Measurements from ENCODE around the gene DCTD.

DCTD gene

GRCh38 chr4:182866746-182867145 is 50.4 kb downstream of the DCTD start:
- no peak for DNase-seq

- DNase-seq = no peak
These were observed 53.7 kb downstream of the DCTD start for GRCh38 chr4:182863501-182863900.

- no peak for DNase-seq
These were observed 54.3 kb downstream of the DCTD start for GRCh38 chr4:182862921-182863320.

- no peak for DNase-seq
These were observed 54.9 kb downstream of the DCTD start for GRCh38 chr4:182862141-182862875.

- no peak for DNase-seq
These were observed 55.8 kb downstream of the DCTD start for GRCh38 chr4:182861346-182861745.

- no peak for DNase-seq
These were observed 57.5 kb downstream of the DCTD start for GRCh38 chr4:182859730-182860129.

GRCh38 chr4:182858711-182859110 is 58.5 kb downstream of the DCTD start:
- DNase-seq = no peak

- no peak for DNase-seq
These were observed 60.3 kb downstream of the DCTD start for GRCh38 chr4:182856862-182857261.

- DNase-seq = no peak
These were observed 61.3 kb downstream of the DCTD start for GRCh38 chr4:182855877-182856276.

- no peak for DNase-seq
These were observed 61.9 kb downstream of the DCTD start for GRCh38 chr4:182855312-182855711.

GRCh38 chr4:182854466-182854865 is 62.7 kb downstream of the DCTD start:
- no peak for DNase-seq

GRCh38 chr4:182853731-182854330 is 63.4 kb downstream of the DCTD start:
- DNase-seq = no peak

- no peak for DNase-seq
These were observed 68.5 kb downstream of the DCTD start for GRCh38 chr4:182848685-182849084.

- no peak for DNase-seq
These were observed 69.4 kb downstream of the DCTD start for GRCh38 chr4:182847576-182848450.

GRCh38 chr4:182846036-182846435 is 71.2 kb downstream of the DCTD start:
- DNase-seq = no peak

GRCh38 chr4:182845618-182846017 is 71.6 kb downstream of the DCTD start:
- no peak for DNase-seq

GRCh38 chr4:182843808-182844325 is 73.3 kb downstream of the DCTD start:
- no peak for DNase-seq

GRCh38 chr4:182842759-182843390 is 74.3 kb downstream of the DCTD start:
- DNase-seq = no peak

GRCh38 chr4:182842104-182842600 is 75.0 kb downstream of the DCTD start:
- no peak for DNase-seq

GRCh38 chr4:182840108-182840507 is 77.1 kb downstream of the DCTD start:
- no peak for DNase-seq

Measured in NK-92 treated with Interleukin-12 subunit alpha and Interleukin-12 subunit beta, amount 100 ng/mL, for 24 hours (cell line).